ENCODE measurements around the gene ESYT1.

The ESYT1 gene

GRCh38 chr12:56104815-56105608 is 23.1 kb upstream of the ESYT1 start:
- DNase-seq: peak; percentile 48

GRCh38 chr12:56105609-56105902 is 22.5 kb upstream of the ESYT1 start:
- DNase-seq: no peak

GRCh38 chr12:56107242-56107641 is 20.8 kb upstream of the ESYT1 start:
- no peak for DNase-seq

GRCh38 chr12:56110571-56110970 is 17.5 kb upstream of the ESYT1 start:
- no peak for DNase-seq

GRCh38 chr12:56114084-56114483 is 14.0 kb upstream of the ESYT1 start:
- DNase-seq: no peak

- DNase-seq: peak; percentile 55
These were observed 12.7 kb upstream of the ESYT1 start for GRCh38 chr12:56115329-56115728.

- peak; percentile 97 for DNase-seq
These were observed 11.6 kb upstream of the ESYT1 start, which contains the start of gene RPL41 for GRCh38 chr12:56116267-56117081. Gene RPL41, plus strand, starts transcription at chr12:56116633.

- peak; percentile 59 for DNase-seq
These were observed 10.9 kb upstream of the ESYT1 start for GRCh38 chr12:56117082-56117706.

- DNase-seq: peak; percentile 100
These were observed 10.0 kb upstream of the ESYT1 start, which contains the start of gene ZC3H10 for GRCh38 chr12:56117778-56118687. Gene ZC3H10, plus strand, starts transcription at chr12:56118266. Its CDS starts 2,297 bp downstream, at chr12:56120563.

GRCh38 chr12:56118688-56119357 is 9.2 kb upstream of the ESYT1 start:
- DNase-seq: no peak

- peak; percentile 96 for DNase-seq
These were observed 8.7 kb upstream of the ESYT1 start for GRCh38 chr12:56119361-56119796.

GRCh38 chr12:56120158-56120846 is 7.8 kb upstream of the ESYT1 start:
- no peak for DNase-seq

- no peak for DNase-seq
These were observed 6.7 kb upstream of the ESYT1 start for GRCh38 chr12:56121204-56121870.

- no peak for DNase-seq
These were observed 5.4 kb upstream of the ESYT1 start for GRCh38 chr12:56122637-56123036.

GRCh38 chr12:56124133-56124532 is 3.9 kb upstream of the ESYT1 start:
- no peak for DNase-seq

- DNase-seq: no peak
These were observed 1.3 kb upstream of the ESYT1 start for GRCh38 chr12:56126732-56127239.

- DNase-seq: peak; percentile 58
These were observed 581 bp upstream of the ESYT1 start for GRCh38 chr12:56127485-56127887.

- peak; percentile 62 for DNase-seq
These were observed 671 bp downstream of the ESYT1 start for GRCh38 chr12:56128670-56129205.

- DNase-seq: peak; percentile 66
These were observed 1.3 kb downstream of the ESYT1 start for GRCh38 chr12:56129206-56129941.
